HepG2 (cell line): ENCODE measurements around the gene PRIMA1. TPM values are rescaled to one million over a fixed set of nuclear protein-coding genes. Genes with fewer than 3 reads are reported as not detected.

ENCODE experiments used
- ATF7-NPFF ChIP-seq: sonication (generic); formaldehyde crosslinking; IDR thresholded peaks from 2 replicates; pipeline ENCODE4 v1.8.1; 2023; ENCODE audit warnings: mild to moderate bottlenecking, low read depth, missing genetic modification reagents, moderate library complexity
- DR1 ChIP-seq: sonication (generic); formaldehyde crosslinking; IDR thresholded peaks from 2 replicates; pipeline ENCODE4 v1.8.0; 2021; ENCODE audit warnings: mild to moderate bottlenecking, missing genetic modification reagents, inconsistent platforms
- GATAD2A ChIP-seq: IDR thresholded peaks from 2 replicates; pipeline ENCODE4 v1.6.1; 2016
- LRRFIP1 ChIP-seq: sonication (generic); formaldehyde crosslinking; conservative IDR thresholded peaks from 2 replicates; pipeline ENCODE4 v1.4.0; 2020; ENCODE audit warnings: missing genetic modification reagents
- PBX2 ChIP-seq: IDR thresholded peaks from 2 replicates; pipeline ENCODE4 v1.6.1; 2016; ENCODE audit warnings: control low read depth
- PCBP1 ChIP-seq: fragments of 200-400 bp; formaldehyde crosslinking; IDR thresholded peaks from 2 replicates; pipeline ENCODE4 v1.6.1; 2017; ENCODE audit warnings: mild to moderate bottlenecking, low read depth, low read length, borderline replicate concordance
- RNF2 ChIP-seq: fragments of 450-650 bp; conservative IDR thresholded peaks from 2 replicates; pipeline ENCODE4 v1.6.1; 2016; ENCODE audit warnings: low read depth
- RXRB ChIP-seq: IDR thresholded peaks from 2 replicates; pipeline ENCODE4 v1.6.1; 2016; ENCODE audit warnings: borderline replicate concordance, missing genetic modification reagents, missing compliant biosample characterization
- TAF15 ChIP-seq: fragments of 200-400 bp; formaldehyde crosslinking; IDR thresholded peaks from one replicate; pipeline ENCODE4 v1.6.1; 2018; ENCODE audit warnings: mild to moderate bottlenecking, low read depth, low read length; ENCODE audit not compliant: poor library complexity, severe bottlenecking
- TEAD3 ChIP-seq: optimal IDR thresholded peaks from 2 replicates; pipeline ENCODE3; 2016; ENCODE audit warnings: borderline replicate concordance
- THAP11 ChIP-seq: IDR thresholded peaks from 2 replicates; pipeline ENCODE4 v1.6.1; 2016; ENCODE audit warnings: missing biosample characterization, missing genetic modification reagents
- THAP7 ChIP-seq: sonication (generic); formaldehyde crosslinking; IDR thresholded peaks from 2 replicates; pipeline ENCODE4 v1.8.1; 2023; ENCODE audit warnings: mild to moderate bottlenecking, missing genetic modification reagents
- THYN1 ChIP-seq: sonication (generic); formaldehyde crosslinking; IDR thresholded peaks from 2 replicates; pipeline ENCODE4 v1.8.1; 2023; ENCODE audit warnings: low read depth, mild to moderate bottlenecking, moderate library complexity, missing genetic modification reagents, borderline replicate concordance
- ZEB1 ChIP-seq: IDR thresholded peaks from 2 replicates; pipeline ENCODE4 v1.6.1; 2012; ENCODE audit warnings: mild to moderate bottlenecking, low read depth, inconsistent platforms; ENCODE audit not compliant: insufficient replicate concordance
- ZFP90 ChIP-seq: sonication (generic); formaldehyde crosslinking; IDR thresholded peaks from 2 replicates; pipeline ENCODE4 v1.8.0; 2022; ENCODE audit warnings: missing genetic modification reagents, mild to moderate bottlenecking, inconsistent platforms, borderline replicate concordance
- ZNF24 ChIP-seq: fragments of 450-650 bp; IDR thresholded peaks from 2 replicates; pipeline ENCODE4 v1.6.1; 2017; ENCODE audit warnings: antibody characterized with exemption, mild to moderate bottlenecking
- ZNF292 ChIP-seq: sonication (generic); formaldehyde crosslinking; IDR thresholded peaks from 2 replicates; pipeline ENCODE4 v1.8.1; 2022; ENCODE audit warnings: mild to moderate bottlenecking, low read depth, missing genetic modification reagents, borderline replicate concordance
- ZNF3 ChIP-seq: IDR thresholded peaks from 2 replicates; pipeline ENCODE4 v1.7.0; 2017; ENCODE audit warnings: inconsistent platforms
- ZNF530 ChIP-seq: sonication (generic); formaldehyde crosslinking; IDR thresholded peaks from 2 replicates; pipeline ENCODE4 v1.5.0; 2020; ENCODE audit warnings: low read depth, mild to moderate bottlenecking, missing genetic modification reagents
- ZNF547 ChIP-seq: sonication (generic); formaldehyde crosslinking; IDR thresholded peaks from 2 replicates; pipeline ENCODE4 v1.5.1; 2020; ENCODE audit warnings: mild to moderate bottlenecking, missing genetic modification reagents
- ZNF619 ChIP-seq: sonication (generic); formaldehyde crosslinking; IDR thresholded peaks from 2 replicates; pipeline ENCODE4 v1.4.0; 2020; ENCODE audit warnings: mild to moderate bottlenecking, missing genetic modification reagents
- ZNF839 ChIP-seq: sonication (generic); formaldehyde crosslinking; IDR thresholded peaks from 2 replicates; pipeline ENCODE4 v1.4.0; 2020; ENCODE audit warnings: missing genetic modification reagents, mild to moderate bottlenecking, borderline replicate concordance
- ZSCAN12 ChIP-seq: sonication (generic); formaldehyde crosslinking; IDR thresholded peaks from 2 replicates; pipeline ENCODE4 v1.9.0; 2021; ENCODE audit warnings: mild to moderate bottlenecking, missing genetic modification reagents
- polyA plus RNA-seq, 8 experiments: library from polyadenylated mRNA; depleted of rRNA in 3 of 8; stranded (reverse) in 7 of 8; unstranded in 1 of 8; fragments of >200 nt; fragmentation: Illumina TruSeq in 4 of 8; extraction: Trizol in 4 of 8; gene quantifications; 2 replicates each; pipeline versions ENCODE4 v1.2.1 to v1.2.3, GENCODE V29; 2011 to 2016; ENCODE audit warnings: low read depth in 4 of 8, missing spikeins in 1 of 8, mixed read lengths in 1 of 8; ENCODE audit not compliant: insufficient read depth in 1 of 8
- total RNA-seq, 5 experiments: library from RNA; depleted of rRNA; stranded (reverse); fragments of >200 nt; fragmentation: Illumina TruSeq; extraction: Trizol; gene quantifications; 2 replicates each; pipeline ENCODE4 v1.2.3, GENCODE V29; 2016; ENCODE audit warnings: low read depth in 1 of 5
- TF ChIP-seq, protein P1 (sequence below): sonication (generic); formaldehyde crosslinking; IDR thresholded peaks from 2 replicates; pipeline ENCODE4 v1.4.0; 2020; ENCODE audit warnings: mild to moderate bottlenecking, low read depth, missing genetic modification reagents
- TF ChIP-seq, protein P2 (sequence below): sonication (generic); formaldehyde crosslinking; IDR thresholded peaks from 2 replicates; pipeline ENCODE4; 2020; ENCODE audit warnings: missing genetic modification reagents, mild to moderate bottlenecking, borderline replicate concordance

The PRIMA1 gene
- total and polyA plus RNA-seq, 2 of the 13 experiments (the other 11 are each of a cell fraction or from before 2014, with no cell fraction given): 2.4 to 3.2 TPM

GRCh38 chr14:93778453-93778852 is 9.8 kb downstream of the PRIMA1 start (continued):
- TF ChIP-seq ATF7-NPFF (no peak; the same call in 1 of the 2 replicates), ZNF24 (no peak), ZNF3 (CRISPR knock-in tag) (no peak), GATAD2A (peak; percentile 87), PBX2 (CRISPR knock-in tag) (no peak), ZFP90 (CRISPR knock-in tag) (no peak), LRRFIP1 (CRISPR knock-in tag) (no peak), TEAD3 (CRISPR knock-in tag) (peak; percentile 75), PCBP1 (no peak), THAP7 (no peak), RNF2 (no peak), THAP11 (peak; percentile 58), ZNF839 (no peak), ZNF292 (CRISPR knock-in tag) (no peak), ZEB1 (no peak), ZSCAN12 (CRISPR knock-in tag) (no peak), RXRB (peak; percentile 83), TAF15 (no peak), THYN1 (no peak), ZNF619 (no peak), ZNF530 (CRISPR knock-in tag) (no peak), DR1 (CRISPR knock-in tag) (no peak), ZNF547 (no peak)
- TF ChIP-seq, protein P1, sequence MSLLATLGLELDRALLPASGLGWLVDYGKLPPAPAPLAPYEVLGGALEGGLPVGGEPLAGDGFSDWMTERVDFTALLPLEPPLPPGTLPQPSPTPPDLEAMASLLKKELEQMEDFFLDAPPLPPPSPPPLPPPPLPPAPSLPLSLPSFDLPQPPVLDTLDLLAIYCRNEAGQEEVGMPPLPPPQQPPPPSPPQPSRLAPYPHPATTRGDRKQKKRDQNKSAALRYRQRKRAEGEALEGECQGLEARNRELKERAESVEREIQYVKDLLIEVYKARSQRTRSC: no peak
- TF ChIP-seq, protein P2, sequence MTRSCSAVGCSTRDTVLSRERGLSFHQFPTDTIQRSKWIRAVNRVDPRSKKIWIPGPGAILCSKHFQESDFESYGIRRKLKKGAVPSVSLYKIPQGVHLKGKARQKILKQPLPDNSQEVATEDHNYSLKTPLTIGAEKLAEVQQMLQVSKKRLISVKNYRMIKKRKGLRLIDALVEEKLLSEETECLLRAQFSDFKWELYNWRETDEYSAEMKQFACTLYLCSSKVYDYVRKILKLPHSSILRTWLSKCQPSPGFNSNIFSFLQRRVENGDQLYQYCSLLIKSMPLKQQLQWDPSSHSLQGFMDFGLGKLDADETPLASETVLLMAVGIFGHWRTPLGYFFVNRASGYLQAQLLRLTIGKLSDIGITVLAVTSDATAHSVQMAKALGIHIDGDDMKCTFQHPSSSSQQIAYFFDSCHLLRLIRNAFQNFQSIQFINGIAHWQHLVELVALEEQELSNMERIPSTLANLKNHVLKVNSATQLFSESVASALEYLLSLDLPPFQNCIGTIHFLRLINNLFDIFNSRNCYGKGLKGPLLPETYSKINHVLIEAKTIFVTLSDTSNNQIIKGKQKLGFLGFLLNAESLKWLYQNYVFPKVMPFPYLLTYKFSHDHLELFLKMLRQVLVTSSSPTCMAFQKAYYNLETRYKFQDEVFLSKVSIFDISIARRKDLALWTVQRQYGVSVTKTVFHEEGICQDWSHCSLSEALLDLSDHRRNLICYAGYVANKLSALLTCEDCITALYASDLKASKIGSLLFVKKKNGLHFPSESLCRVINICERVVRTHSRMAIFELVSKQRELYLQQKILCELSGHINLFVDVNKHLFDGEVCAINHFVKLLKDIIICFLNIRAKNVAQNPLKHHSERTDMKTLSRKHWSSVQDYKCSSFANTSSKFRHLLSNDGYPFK (CRISPR knock-in tag): no peak
